H9 (cell line): Measurements from ENCODE around the gene CLEC2L. TPM values are rescaled to one million over a fixed set of nuclear protein-coding genes. Genes with fewer than 3 reads are reported as not detected.

Experiments used
- DNase-seq: peaks from one replicate; pipeline ENCODE4 v3.0.0-alpha.2; 2017
- H2AFZ ChIP-seq: one replicate; pipeline ENCODE4 v1.6.1; 2013; ENCODE audit warnings: mild to moderate bottlenecking, low read length, control low read depth, moderate library complexity
- H2AK5ac ChIP-seq: 2 replicates; pipeline ENCODE4 v1.6.1; 2013; ENCODE audit warnings: low read length, control low read depth, mixed read lengths; ENCODE audit not compliant: insufficient read length
- H2BK120ac ChIP-seq: one replicate; pipeline ENCODE4 v1.6.1; 2013; ENCODE audit warnings: low read depth, mild to moderate bottlenecking, low read length, control low read depth, inconsistent platforms; ENCODE audit not compliant: poor library complexity, severe bottlenecking
- H2BK12ac ChIP-seq: 2 replicates; pipeline ENCODE4 v1.6.1; 2013; ENCODE audit warnings: low read length, control low read depth, mixed read lengths, low read depth; ENCODE audit not compliant: insufficient read length
- H2BK15ac ChIP-seq: 2 replicates; pipeline ENCODE4 v1.6.1; 2013; ENCODE audit warnings: low read depth, low read length, control low read depth
- H2BK20ac ChIP-seq: one replicate; pipeline ENCODE4 v1.6.1; 2013; ENCODE audit warnings: low read depth, mild to moderate bottlenecking, low read length, control low read depth, inconsistent platforms; ENCODE audit not compliant: poor library complexity, severe bottlenecking
- H2BK5ac ChIP-seq: 2 replicates; pipeline ENCODE4 v1.6.1; 2013; ENCODE audit warnings: low read length, control low read depth, mixed read lengths; ENCODE audit not compliant: insufficient read length
- H3K14ac ChIP-seq: 2 replicates; pipeline ENCODE4 v1.6.1; 2013; ENCODE audit warnings: low read length, control low read depth; ENCODE audit not compliant: insufficient read depth
- H3K18ac ChIP-seq: 2 replicates; pipeline ENCODE4 v1.6.1; 2013; ENCODE audit warnings: low read depth, mild to moderate bottlenecking, mixed read lengths, low read length, control low read depth; ENCODE audit not compliant: insufficient read length
- H3K23ac ChIP-seq: 2 replicates; pipeline ENCODE4 v1.6.1; 2013; ENCODE audit warnings: low read length, control low read depth, mixed read lengths, low read depth; ENCODE audit not compliant: insufficient read length
- H3K23me2 ChIP-seq: 2 replicates; pipeline ENCODE4 v1.6.1; 2013; ENCODE audit warnings: low read depth, mild to moderate bottlenecking, mixed read lengths, low read length, control low read depth; ENCODE audit not compliant: insufficient read length, poor library complexity, severe bottlenecking
- H3K27ac ChIP-seq: 2 replicates; pipeline ENCODE4 v1.5.1; 2013; ENCODE audit warnings: low read length, control low read depth, mixed read lengths, low read depth; ENCODE audit not compliant: insufficient read length
- H3K27me3 ChIP-seq: 2 replicates; pipeline ENCODE4 v1.6.1; 2013; ENCODE audit warnings: low read length, control low read depth, inconsistent platforms; ENCODE audit not compliant: insufficient read depth
- H3K4ac ChIP-seq: 2 replicates; pipeline ENCODE4 v1.6.1; 2013; ENCODE audit warnings: low read depth, mild to moderate bottlenecking, control low read depth, inconsistent platforms, low read length, moderate library complexity
- H3K4me1 ChIP-seq: 2 replicates; pipeline ENCODE4 v1.6.1; 2013; ENCODE audit warnings: low read length, control low read depth, inconsistent platforms; ENCODE audit not compliant: insufficient read depth
- H3K4me2 ChIP-seq: 2 replicates; pipeline ENCODE4 v1.6.1; 2013; ENCODE audit warnings: low read length, control low read depth, mixed read lengths; ENCODE audit not compliant: insufficient read length, insufficient read depth
- H3K56ac ChIP-seq: 2 replicates; pipeline ENCODE4 v1.6.1; 2013; ENCODE audit warnings: low read depth, mild to moderate bottlenecking, mixed read lengths, low read length, control low read depth; ENCODE audit not compliant: insufficient read length
- H3K79me1 ChIP-seq: 2 replicates; pipeline ENCODE4 v1.6.1; 2013; ENCODE audit warnings: low read depth, mild to moderate bottlenecking, moderate library complexity, low read length, control low read depth, inconsistent platforms; ENCODE audit not compliant: insufficient read depth, poor library complexity, severe bottlenecking
- H3K79me2 ChIP-seq: 2 replicates; pipeline ENCODE4 v1.6.1; 2013; ENCODE audit warnings: low read length, control low read depth, inconsistent platforms; ENCODE audit not compliant: insufficient read depth
- H3K9ac ChIP-seq: 2 replicates; pipeline ENCODE4 v1.6.1; 2013; ENCODE audit warnings: low read length, control low read depth, mixed read lengths; ENCODE audit not compliant: insufficient read length; ENCODE audit errors: extremely low read depth
- H3K9me3 ChIP-seq: one replicate; pipeline ENCODE4 v1.6.1; 2013; ENCODE audit warnings: low read depth, low read length, inconsistent platforms; ENCODE audit not compliant: control insufficient read depth
- H3T11ph ChIP-seq: one replicate; pipeline ENCODE4 v1.6.1; 2013; ENCODE audit warnings: mild to moderate bottlenecking, low read length, control low read depth, inconsistent platforms
- H4K20me1 ChIP-seq: one replicate; pipeline ENCODE4 v1.6.1; 2013; ENCODE audit not compliant: control insufficient read depth, insufficient read length, insufficient read depth
- H4K5ac ChIP-seq: 2 replicates; pipeline ENCODE4 v1.6.1; 2013; ENCODE audit warnings: low read depth, mild to moderate bottlenecking, mixed read lengths, low read length, control low read depth; ENCODE audit not compliant: insufficient read length
- H4K8ac ChIP-seq: replicated peaks from 2 replicates; pipeline ENCODE4 v1.6.1; 2013; ENCODE audit warnings: low read length, control low read depth, mixed read lengths, low read depth; ENCODE audit not compliant: insufficient read length
- H4K91ac ChIP-seq: 2 replicates; pipeline ENCODE4 v1.6.1; 2013; ENCODE audit warnings: low read depth, mild to moderate bottlenecking, moderate library complexity, mixed read lengths, low read length, control low read depth; ENCODE audit not compliant: insufficient read length
- H3K27ac Mint-ChIP-seq, 3 experiments: 2 replicates in 2 of 3; 3 replicates in 1 of 3; pipeline ENCODE4 v1.8.0; 2020 to 2021; ENCODE audit warnings: mixed read lengths in 3 of 3, mild to moderate bottlenecking in 1 of 3, moderate library complexity in 1 of 3
- H3K27me3 Mint-ChIP-seq: 2 replicates; pipeline ENCODE4 v1.8.0; 2021; ENCODE audit warnings: low read depth, mild to moderate bottlenecking, moderate library complexity, mixed read lengths
- H3K36me3 Mint-ChIP-seq, 3 experiments: 2 replicates in 2 of 3; 3 replicates in 1 of 3; pipeline ENCODE4 v1.8.0; 2020 to 2021; ENCODE audit warnings: low read depth in 3 of 3, mixed read lengths in 3 of 3; ENCODE audit not compliant: insufficient read depth in 1 of 3
- H3K4me1 Mint-ChIP-seq, 2 experiments: 2 replicates each; pipeline ENCODE4 v1.8.0; 2020; ENCODE audit warnings: mixed read lengths in 2 of 2
- H3K4me3 Mint-ChIP-seq, 2 experiments: 2 replicates in 1 of 2; 3 replicates in 1 of 2; pipeline ENCODE4 v1.8.0; 2020 to 2021; ENCODE audit warnings: mild to moderate bottlenecking in 2 of 2, mixed read lengths in 2 of 2, moderate library complexity in 1 of 2
- H3K9me3 Mint-ChIP-seq, 2 experiments: 2 replicates in 1 of 2; 3 replicates in 1 of 2; pipeline ENCODE4 v1.8.0; 2020; ENCODE audit warnings: mild to moderate bottlenecking in 2 of 2, mixed read lengths in 2 of 2, moderate library complexity in 1 of 2
- CTCF ChIP-seq: fragments of 200-600 bp; sonication (generic); conservative IDR thresholded peaks from 3 replicates; pipeline ENCODE4 v1.8.0; 2021; ENCODE audit warnings: antibody characterized with exemption, mild to moderate bottlenecking
- WGBS: extraction: QIAGEN DNeasy Blood & Tissue Kit; methylation state at CpG from one replicate; pipeline ENCODE4 v1.1.7; 2013; ENCODE audit warnings: missing lambda C conversion rate, low lambda C conversion rate, mixed read lengths; ENCODE audit not compliant: insufficient read length; ENCODE audit errors: extremely low coverage; 5-methylcytosine and 5-hydroxymethylcytosine counted together
- total RNA-seq: library from RNA; stranded (reverse); gene quantifications from 2 replicates; pipeline ENCODE4 v1.2.1, GENCODE V29; 2021

The CLEC2L gene
- total RNA-seq, 1 experiment from 2014 or later = 0.74 TPM

- no peaks in the 10 kb centered on the region for H3K27me3 ChIP-seq
- no peak for TF ChIP-seq CTCF
- H3K4me1 Mint-ChIP-seq = peaks cover 22 to 28% of the 10 kb centered on the region in 2 experiments
- H2AFZ ChIP-seq = no peak overlapping the region
- no peak overlapping the region for H2BK12ac ChIP-seq
- no peak overlapping the region for H4K8ac ChIP-seq
- H4K20me1 ChIP-seq = no peaks in the 10 kb centered on the region
- H4K5ac ChIP-seq = no peak overlapping the region
- H3K27ac ChIP-seq = no peak overlapping the region
- H3K79me2 ChIP-seq = no peaks in the 10 kb centered on the region
- DNase-seq = no peak
- no peak overlapping the region for H3K4me2 ChIP-seq
- no peak overlapping the region for H3K23ac ChIP-seq
- no peak overlapping the region for H3K14ac ChIP-seq
- H3K9me3 Mint-ChIP-seq = no peaks in the 10 kb centered on the region
- no peak overlapping the region for H2BK120ac ChIP-seq
- H3K27ac Mint-ChIP-seq = peak overlapping the region in 1 of 3 experiments; percentile 26; a peak in 2 of 7 replicates
- no peak overlapping the region for H2BK15ac ChIP-seq
- WGBS = no CpG with 5 or more reads among the region's 5 CpGs
- H3K4ac ChIP-seq = no peak overlapping the region
- no peak overlapping the region for H3K56ac ChIP-seq
- H3K18ac ChIP-seq = no peak overlapping the region
- H4K91ac ChIP-seq = no peak overlapping the region
- H2BK20ac ChIP-seq = no peak overlapping the region
- no peak overlapping the region for H3K4me3 Mint-ChIP-seq
- no peak overlapping the region for H3T11ph ChIP-seq
- H2AK5ac ChIP-seq = no peak overlapping the region
- H3K9ac ChIP-seq = no peak overlapping the region
- H2BK5ac ChIP-seq = no peak overlapping the region
- H3K9me3 ChIP-seq = no peaks in the 10 kb centered on the region
- H3K79me1 ChIP-seq = no peaks in the 10 kb centered on the region
- no peaks in the 10 kb centered on the region for H3K4me1 ChIP-seq
- no peaks in the 10 kb centered on the region for H3K23me2 ChIP-seq
- H3K36me3 Mint-ChIP-seq = peaks cover 0 to 5% (median 4%) of the 10 kb centered on the region in 3 experiments; a peak in 2 of 7 replicates
- H3K27me3 Mint-ChIP-seq = no peaks in the 10 kb centered on the region; the same call in 1 of the 2 replicates
Measured at GRCh38 chr7:139570626-139571025, 47.1 kb downstream of the CLEC2L start.
